Stimulated activated CD8-positive, alpha-beta memory T cell treated with anti-CD3 and anti-CD28 coated beads, Interleukin-4, amount 100 ng/mL, for 48 hours (primary cell): ENCODE measurements around the gene KDM4C.

Source experiments
- DNase-seq: peaks from one replicate; pipeline ENCODE4 v3.0.0-alpha.2; 2020

The KDM4C gene

GRCh38 chr9:7149258-7149657, 391.5 kb downstream of the KDM4C start:
- no peak for DNase-seq

GRCh38 chr9:7150153-7150890, 392.5 kb downstream of the KDM4C start:
- no peak for DNase-seq

- DNase-seq, result no peak
These were observed 395.4 kb downstream of the KDM4C start for GRCh38 chr9:7153134-7153533.

- no peak for DNase-seq
These were observed 395.8 kb downstream of the KDM4C start for GRCh38 chr9:7153566-7153965.

- no peak for DNase-seq
These were observed 396.3 kb downstream of the KDM4C start for GRCh38 chr9:7154003-7154619.

GRCh38 chr9:7154650-7155049, 396.9 kb downstream of the KDM4C start:
- no peak for DNase-seq

- DNase-seq, result no peak
These were observed 403.7 kb downstream of the KDM4C start for GRCh38 chr9:7161469-7161868.

GRCh38 chr9:7163932-7164331, 406.2 kb downstream of the KDM4C start:
- no peak for DNase-seq

GRCh38 chr9:7164440-7165330, 406.9 kb downstream of the KDM4C start:
- no peak for DNase-seq

- DNase-seq, result no peak
These were observed 407.7 kb downstream of the KDM4C start for GRCh38 chr9:7165331-7165975.

- DNase-seq, result no peak
These were observed 408.3 kb downstream of the KDM4C start for GRCh38 chr9:7166074-7166473.

- DNase-seq, result no peak
These were observed 412.1 kb downstream of the KDM4C start for GRCh38 chr9:7169717-7170389.

GRCh38 chr9:7171396-7172153, 413.8 kb downstream of the KDM4C start:
- no peak for DNase-seq

GRCh38 chr9:7172154-7173115, 414.7 kb downstream of the KDM4C start:
- DNase-seq, result no peak

- DNase-seq, result no peak
These were observed 415.4 kb downstream of the KDM4C start for GRCh38 chr9:7173139-7173538.

- no peak for DNase-seq
These were observed 416.5 kb downstream of the KDM4C start for GRCh38 chr9:7174301-7174700.

- no peak for DNase-seq
These were observed 417.1 kb downstream of the KDM4C start for GRCh38 chr9:7174884-7175283.

GRCh38 chr9:7176561-7176960, 418.8 kb downstream of the KDM4C start:
- no peak for DNase-seq

GRCh38 chr9:7177383-7177782, 419.6 kb downstream of the KDM4C start:
- no peak for DNase-seq

- no peak for DNase-seq
These were observed 421.0 kb downstream of the KDM4C start for GRCh38 chr9:7178729-7179128.

- DNase-seq, result no peak
These were observed 422.5 kb downstream of the KDM4C start for GRCh38 chr9:7180247-7180646.
